GM21447 (cell line): ENCODE measurements around the gene ZNF518B.

Experiments used
- ATAC-seq: cut with Tn5 transposase; IDR thresholded peaks from one replicate; pipeline ENCODE4 v1.9.1; 2021; ENCODE audit not compliant: unreplicated experiment

The ZNF518B gene, protein sequence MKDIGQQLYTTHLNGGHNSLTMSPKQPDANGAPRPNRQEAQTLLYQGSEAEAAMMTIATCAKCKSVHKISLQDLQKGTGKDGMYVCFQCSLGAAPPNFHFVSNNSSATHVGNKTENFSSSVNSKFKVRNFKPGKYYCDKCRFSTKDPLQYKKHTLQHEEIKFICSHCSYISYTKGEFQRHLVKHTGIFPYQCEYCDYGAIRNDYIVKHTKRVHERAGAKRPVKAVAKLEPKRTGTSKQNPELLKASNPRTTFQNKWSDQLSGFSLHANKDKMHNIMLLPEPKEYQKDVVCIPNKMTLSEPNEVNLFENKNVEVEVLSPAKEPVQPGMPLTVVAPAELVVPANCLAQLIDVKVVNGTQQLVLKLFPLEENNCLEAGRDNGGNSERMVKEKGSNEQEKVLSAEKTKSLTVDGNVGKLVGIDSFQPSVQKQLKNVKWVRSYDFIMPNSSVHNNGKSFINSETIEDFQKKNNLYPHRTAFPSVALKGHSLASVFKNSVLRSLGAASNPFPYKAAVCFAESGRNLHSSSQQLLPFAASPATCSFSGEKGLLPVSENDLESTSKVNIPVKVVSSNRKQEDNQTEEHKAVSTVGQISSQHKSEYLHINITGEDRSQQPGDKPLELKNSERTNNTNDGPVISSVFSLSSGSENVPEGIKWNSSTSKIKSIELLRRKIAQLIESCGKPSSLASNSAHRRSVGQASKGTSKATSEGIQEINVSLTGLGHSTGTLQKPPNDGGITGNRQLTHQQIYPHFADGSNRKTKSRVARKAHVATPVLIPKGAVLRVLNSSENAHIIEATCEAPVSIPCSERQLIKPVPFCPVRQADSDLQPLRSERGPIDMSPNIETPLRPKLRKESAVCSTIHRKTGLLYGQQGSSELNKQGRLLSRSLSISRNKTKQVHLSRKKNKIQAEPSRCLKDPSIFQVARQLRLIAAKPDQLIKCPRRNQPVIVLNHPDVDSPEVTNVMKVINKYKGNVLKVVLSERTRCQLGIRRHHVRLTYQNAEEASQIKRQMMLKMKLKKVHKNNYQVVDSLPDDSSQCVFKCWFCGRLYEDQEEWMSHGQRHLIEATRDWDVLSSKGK

DNA sequence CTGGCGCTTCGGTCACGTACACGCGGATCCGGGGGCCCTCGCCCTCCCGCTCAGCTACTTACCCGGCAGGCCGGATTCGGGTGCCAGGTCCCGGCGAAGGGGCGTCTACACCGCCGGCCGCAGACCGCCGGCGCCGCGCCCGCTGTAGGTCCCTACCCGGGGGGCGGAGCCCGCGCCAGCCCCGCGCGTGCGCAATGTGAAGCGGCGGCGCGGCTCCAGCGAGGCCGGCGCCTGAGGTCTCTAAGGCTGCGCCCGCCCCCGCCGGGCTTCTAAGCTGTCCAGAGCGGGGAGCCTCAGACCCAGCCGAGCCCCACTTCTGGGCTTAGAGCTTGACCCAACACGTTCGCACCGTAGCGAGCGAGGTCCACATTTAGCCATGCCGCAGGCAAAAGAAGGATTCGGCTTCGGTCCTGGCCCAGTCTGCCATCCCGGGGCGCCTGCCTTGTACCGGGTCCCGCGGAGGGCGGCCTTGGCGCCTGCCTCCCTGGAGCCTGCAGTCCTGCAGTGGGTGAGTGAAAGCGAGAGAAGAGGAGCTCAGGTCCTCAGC lies at the start of gene ZNF518B:
Gene ZNF518B, minus strand, starts transcription at position 172 of the 547 bp plus-strand sequence. CDS start 11,098 bp downstream, outside the sequence.
- ATAC-seq: peak; percentile 74

- no peak for ATAC-seq
Measured at GRCh38 chr4:10506077-10506476, 48.9 kb upstream of the ZNF518B start.

GRCh38 chr4:10504570-10505179 lies 47.4 kb upstream of the ZNF518B start:
- no peak for ATAC-seq

GRCh38 chr4:10502717-10503116 lies 45.5 kb upstream of the ZNF518B start:
- ATAC-seq: no peak

DNA sequence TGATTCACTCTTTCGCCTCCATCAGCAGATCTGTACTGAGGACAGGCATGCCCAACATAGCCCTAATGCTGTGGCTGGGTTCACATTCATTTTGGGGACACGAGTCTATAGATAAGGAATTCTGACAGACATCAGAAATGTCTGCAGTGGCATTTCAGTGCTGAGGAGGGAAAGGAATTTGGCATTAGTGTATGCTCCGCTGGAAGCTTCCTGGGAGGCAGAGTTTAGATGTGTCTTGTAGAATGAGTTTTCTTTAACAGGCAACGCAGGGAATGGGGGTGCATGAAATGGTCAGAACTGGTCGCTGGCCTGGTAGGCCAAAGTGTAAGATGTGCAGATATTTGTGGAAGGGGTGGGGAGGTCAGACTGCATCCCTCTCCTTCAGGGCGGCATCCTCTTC lies 43.5 kb upstream of the ZNF518B start:
- no peak for ATAC-seq

DNA sequence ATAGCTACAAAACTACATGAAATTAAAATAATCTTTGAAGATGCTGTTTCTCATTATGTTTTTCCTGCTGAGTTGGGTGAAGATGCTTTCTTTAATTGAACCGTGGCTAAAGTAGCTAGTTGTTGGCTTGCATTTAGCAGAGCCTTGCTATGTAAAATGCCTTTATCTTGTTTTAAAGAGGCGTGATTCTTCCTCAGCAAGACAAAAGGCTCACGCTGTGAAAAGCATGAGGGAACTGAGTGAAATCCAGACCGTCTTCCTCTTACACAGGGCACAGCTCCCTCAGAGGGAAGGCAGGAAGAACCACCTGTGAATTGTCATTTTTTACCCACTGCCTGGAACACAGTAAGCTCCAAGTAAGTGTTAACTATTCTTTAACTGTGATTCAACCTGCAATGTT lies 39.0 kb upstream of the ZNF518B start:
- no peak for ATAC-seq

DNA sequence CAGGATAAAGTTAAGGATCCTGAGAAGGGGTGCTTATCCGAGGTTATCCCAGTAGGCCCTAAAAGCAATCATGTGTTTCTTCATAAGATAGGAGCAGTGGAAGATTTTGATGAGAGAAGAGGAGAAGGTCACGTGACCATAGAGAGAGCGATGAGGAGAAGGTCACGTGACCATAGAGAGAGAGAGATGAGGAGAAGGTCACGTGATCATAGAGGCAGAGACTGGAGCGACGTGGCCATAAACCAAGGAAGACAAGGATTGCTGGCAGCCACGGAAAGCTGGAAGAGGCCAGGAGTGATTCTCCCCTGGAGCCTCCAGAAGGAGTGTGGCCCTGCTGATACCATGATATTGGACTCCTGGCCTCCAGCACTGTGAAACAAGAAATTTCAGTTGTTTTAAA lies 38.4 kb upstream of the ZNF518B start:
- no peak for ATAC-seq

GRCh38 chr4:10492464-10492863 lies 35.2 kb upstream of the ZNF518B start:
- ATAC-seq: no peak

GRCh38 chr4:10491401-10491800 lies 34.2 kb upstream of the ZNF518B start:
- ATAC-seq: no peak

- ATAC-seq: no peak
Measured at GRCh38 chr4:10490996-10491395, 33.8 kb upstream of the ZNF518B start.

DNA sequence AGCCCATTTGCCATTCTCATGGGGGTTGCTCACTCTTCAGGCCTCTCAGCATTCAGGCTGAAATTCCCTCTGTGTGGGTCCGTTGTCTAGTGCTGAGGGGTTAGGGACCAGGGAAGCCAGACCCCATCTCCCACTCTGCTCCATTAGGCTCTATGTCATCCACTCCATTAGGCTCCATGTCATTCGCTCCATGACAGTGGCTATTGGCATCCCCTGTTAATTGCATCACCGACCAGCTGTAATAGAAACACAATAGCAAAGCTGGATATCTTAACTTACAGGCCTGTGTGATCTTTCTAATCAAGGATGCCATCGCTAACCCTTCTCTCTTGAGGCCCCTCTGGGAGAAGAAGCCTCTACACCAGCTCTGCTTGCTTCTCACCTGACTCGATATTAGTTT lies 25.7 kb upstream of the ZNF518B start:
- ATAC-seq: no peak

GRCh38 chr4:10480616-10481015 lies 23.4 kb upstream of the ZNF518B start:
- no peak for ATAC-seq

DNA sequence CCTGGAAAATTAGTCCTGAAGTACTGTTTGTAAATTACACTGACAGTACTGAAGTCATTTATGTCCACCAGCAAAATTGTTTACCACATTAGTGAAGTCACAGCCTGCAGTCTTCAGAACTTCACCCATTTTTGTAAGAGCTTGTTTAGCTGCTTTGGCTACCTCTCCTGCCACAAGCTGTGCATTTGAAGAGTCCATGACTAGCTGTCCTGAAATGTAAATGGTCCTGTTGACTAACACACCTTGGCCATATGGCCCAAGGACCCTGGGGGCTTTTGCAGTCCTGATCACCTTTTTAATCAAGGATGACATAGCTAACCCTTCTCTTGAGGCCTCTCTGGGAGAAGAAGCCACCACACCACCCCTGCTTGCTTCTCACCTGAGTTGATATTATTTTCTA lies 21.4 kb upstream of the ZNF518B start:
- ATAC-seq: no peak

DNA sequence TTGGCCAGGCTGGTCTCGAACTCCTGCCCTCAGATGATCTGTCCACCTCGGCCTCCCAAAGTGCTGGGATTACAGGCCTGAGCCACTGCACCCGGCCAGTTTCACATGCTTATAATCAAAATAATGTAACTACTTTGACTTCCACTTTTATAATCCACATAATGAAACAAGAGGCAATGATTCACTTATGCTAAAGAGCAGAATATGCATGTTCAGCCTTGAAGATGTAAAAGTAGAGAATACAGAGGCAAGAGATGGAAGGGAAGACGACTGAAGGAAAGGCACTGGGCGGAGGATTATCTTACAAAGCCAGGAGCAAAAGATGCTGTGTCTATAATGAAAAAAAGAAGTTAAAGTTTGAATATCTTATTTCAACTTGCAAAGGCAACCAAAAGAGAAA lies 13.3 kb upstream of the ZNF518B start:
- no peak for ATAC-seq

GRCh38 chr4:10466161-10466560 lies 8.9 kb upstream of the ZNF518B start:
- no peak for ATAC-seq

- no peak for ATAC-seq
Measured at GRCh38 chr4:10462876-10463275, 5.7 kb upstream of the ZNF518B start.

- no peak for ATAC-seq
Measured at GRCh38 chr4:10461850-10462400, 4.7 kb upstream of the ZNF518B start.

- ATAC-seq: peak; percentile 60
Measured at GRCh38 chr4:10461091-10461849, 4.0 kb upstream of the ZNF518B start.

DNA sequence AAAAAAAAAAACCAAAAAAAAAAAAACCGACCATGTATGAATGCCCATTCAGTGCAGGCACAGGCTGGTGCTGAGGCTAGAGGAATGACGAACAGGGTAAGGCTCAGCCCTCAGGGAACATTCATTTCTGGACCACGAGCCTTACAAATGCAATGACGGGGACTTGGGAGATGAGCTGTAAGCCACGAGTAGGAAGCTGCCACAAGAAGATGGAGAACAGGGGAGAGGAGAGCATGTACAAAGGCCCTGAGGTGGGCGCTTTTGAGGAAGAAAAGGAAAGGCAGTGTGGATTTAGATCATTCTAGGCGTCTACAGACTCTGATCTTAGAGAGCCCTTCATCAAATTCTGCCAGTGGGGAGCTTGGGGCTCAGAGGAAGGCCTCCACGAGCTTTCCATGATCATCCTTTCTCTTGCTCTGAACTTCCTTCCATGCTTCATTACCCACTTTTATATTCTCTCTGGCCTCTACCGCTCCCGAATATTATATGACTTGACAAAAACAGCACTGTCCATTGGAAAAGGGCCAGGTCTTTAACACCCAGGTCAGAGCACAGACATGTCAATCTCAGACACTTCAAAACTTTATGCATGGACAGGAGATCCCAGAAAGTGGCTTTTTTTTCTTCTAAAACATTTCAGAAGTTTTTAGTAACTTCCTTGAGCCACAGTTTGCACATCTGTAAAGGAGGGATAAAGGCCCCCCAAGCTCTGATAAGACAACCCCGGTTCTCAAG lies 3.3 kb upstream of the ZNF518B start:
- no peak for ATAC-seq
